Loucy (cell line): Measurements from ENCODE around the gene AGXT.

Experiments
- CTCF ChIP-seq: fragments of 200-600 bp; sonication (generic); conservative IDR thresholded peaks from 2 replicates; pipeline ENCODE4 v1.5.1; 2014; ENCODE audit warnings: mild to moderate bottlenecking, antibody characterized with exemption, low read length
- EZH2phosphoT487 ChIP-seq: fragments of 200-600 bp; IDR thresholded peaks from 2 replicates; pipeline ENCODE4 v1.6.1; 2018; ENCODE audit warnings: antibody characterized with exemption, mild to moderate bottlenecking, moderate library complexity, borderline replicate concordance

- TF ChIP-seq CTCF (no peak), EZH2phosphoT487 (no peak)
These were observed 29.2 kb upstream of the AGXT start for GRCh38 chr2:240839152-240840143.
